DOHH2 (cell line): ENCODE data around the gene SLC12A3.

ENCODE experiments used
- H3F3A ChIP-seq: fragments of 200-600 bp; sonication (generic), shearing (Covaris generic); 2 replicates; pipeline ENCODE4 v1.6.0; 2016; ENCODE audit warnings: antibody characterized with exemption, mild to moderate bottlenecking; ENCODE audit not compliant: control insufficient read depth, insufficient read depth
- H3K27ac ChIP-seq: fragments of 200-600 bp; sonication (generic); 2 replicates; pipeline ENCODE4 v1.5.1; 2014; ENCODE audit warnings: low read depth, mild to moderate bottlenecking, low read length, moderate library complexity
- H3K27me3 ChIP-seq: fragments of 200-600 bp; sonication (generic); 2 replicates; pipeline ENCODE4 v1.6.1; 2014; ENCODE audit warnings: mild to moderate bottlenecking, low read length, mixed read lengths; ENCODE audit not compliant: control insufficient read depth
- H3K36me3 ChIP-seq: fragments of 200-600 bp; sonication (generic); 2 replicates; pipeline ENCODE4 v1.6.1; 2014; ENCODE audit warnings: mild to moderate bottlenecking, low read length, moderate library complexity, mixed read lengths; ENCODE audit not compliant: control insufficient read depth
- H3K4me1 ChIP-seq: fragments of 200-600 bp; sonication (generic); 2 replicates; pipeline ENCODE4 v1.6.1; 2014; ENCODE audit warnings: mild to moderate bottlenecking, low read length, mixed read lengths; ENCODE audit not compliant: control insufficient read depth
- H3K4me2 ChIP-seq: fragments of 200-600 bp; sonication (generic); 2 replicates; pipeline ENCODE4 v1.6.0; 2014; ENCODE audit warnings: mild to moderate bottlenecking, low read length, moderate library complexity
- H3K4me3 ChIP-seq: fragments of 200-600 bp; sonication (generic); 2 replicates; pipeline ENCODE4 v1.5.1; 2014; ENCODE audit warnings: mild to moderate bottlenecking, low read length, mixed read lengths
- H3K79me2 ChIP-seq: fragments of 200-600 bp; sonication (generic); 2 replicates; pipeline ENCODE4 v1.6.1; 2014; ENCODE audit warnings: mild to moderate bottlenecking, low read length, mixed read lengths; ENCODE audit not compliant: control insufficient read depth
- H3K9me2 ChIP-seq: fragments of 200-600 bp; sonication (generic); replicated peaks from 2 replicates; pipeline ENCODE4 v1.6.1; 2014; ENCODE audit warnings: mild to moderate bottlenecking, low read length, mixed read lengths; ENCODE audit not compliant: control insufficient read depth
- H3K9me3 ChIP-seq: fragments of 200-600 bp; sonication (generic); 2 replicates; pipeline ENCODE4 v1.6.1; 2014; ENCODE audit warnings: antibody characterized with exemption, low read length, mixed read lengths; ENCODE audit not compliant: control insufficient read depth, insufficient read depth
- H4K20me1 ChIP-seq: fragments of 200-600 bp; sonication (generic); 2 replicates; pipeline ENCODE4 v1.6.0; 2014; ENCODE audit warnings: low read depth, mild to moderate bottlenecking, antibody characterized with exemption, low read length, moderate library complexity; ENCODE audit not compliant: control insufficient read depth, insufficient read depth
- CTCF ChIP-seq: fragments of 200-600 bp; sonication (generic); IDR thresholded peaks from one replicate; pipeline ENCODE4 v1.5.1; 2014; ENCODE audit warnings: antibody characterized with exemption, mild to moderate bottlenecking, low read depth, low read length; ENCODE audit not compliant: poor library complexity, severe bottlenecking
- EZH2phosphoT487 ChIP-seq: fragments of 200-600 bp; sonication (generic); IDR thresholded peaks from 2 replicates; pipeline ENCODE4 v1.6.1; 2017; ENCODE audit warnings: borderline replicate concordance, mild to moderate bottlenecking, antibody characterized with exemption, low read length, moderate library complexity, mixed read lengths

SLC12A3 gene

DNA sequence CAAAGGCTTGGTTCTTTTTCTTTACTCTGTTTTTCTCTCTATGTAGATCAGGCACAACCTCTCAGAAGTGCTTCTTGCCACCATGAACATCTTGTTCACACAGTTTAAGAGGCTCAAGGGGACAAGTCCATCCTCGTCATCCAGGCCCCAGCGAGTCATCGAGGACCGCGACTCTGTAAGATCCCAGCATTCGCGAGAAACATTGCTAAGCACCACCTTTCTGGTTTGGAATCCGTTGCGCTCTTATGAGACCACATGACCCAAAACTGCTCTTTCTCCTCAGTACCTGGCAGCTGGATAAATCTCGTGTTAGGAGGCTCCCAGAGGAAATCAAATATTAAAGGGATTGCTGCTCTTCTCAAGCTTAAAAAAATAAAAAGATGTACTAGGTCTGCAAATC is 23.3 kb upstream of the SLC12A3 start:
- H3K36me3 ChIP-seq, result peaks cover 66% of the 10 kb centered on the region
- no peak overlapping the region for H3K4me3 ChIP-seq
- TF ChIP-seq EZH2phosphoT487 (no peak), CTCF (no peak)

GRCh38 chr16:56842133-56842532 is 22.9 kb upstream of the SLC12A3 start:
- H3K4me2 ChIP-seq, result no peak overlapping the region
- H3K27me3 ChIP-seq, result no peaks in the 10 kb centered on the region
- H4K20me1 ChIP-seq, result no peaks in the 10 kb centered on the region
- no peak overlapping the region for H3K27ac ChIP-seq
- no peak overlapping the region for H3K4me3 ChIP-seq
- H3K9me2 ChIP-seq, result no peaks in the 10 kb centered on the region
- H3K36me3 ChIP-seq, result peaks cover 61% of the 10 kb centered on the region
- no peaks in the 10 kb centered on the region; the same call in 1 of the 2 replicates for H3K4me1 ChIP-seq
- no peaks in the 10 kb centered on the region for H3F3A ChIP-seq
- H3K9me3 ChIP-seq, result no peaks in the 10 kb centered on the region
- H3K79me2 ChIP-seq, result no peaks in the 10 kb centered on the region
- TF ChIP-seq CTCF, result no peak
- TF ChIP-seq EZH2phosphoT487, result no peak

More for the DNA sequence above, 23.3 kb upstream of the SLC12A3 start:
- H3K4me1 ChIP-seq, result no peaks in the 10 kb centered on the region
- no peaks in the 10 kb centered on the region for H3K79me2 ChIP-seq
- no peak overlapping the region for H3K27ac ChIP-seq
- H3F3A ChIP-seq, result no peaks in the 10 kb centered on the region
- no peaks in the 10 kb centered on the region for H3K9me2 ChIP-seq
- H3K4me2 ChIP-seq, result no peak overlapping the region
- no peaks in the 10 kb centered on the region for H3K9me3 ChIP-seq
- no peaks in the 10 kb centered on the region for H4K20me1 ChIP-seq
- H3K27me3 ChIP-seq, result no peaks in the 10 kb centered on the region

GRCh38 chr16:56844056-56844455 is 21.0 kb upstream of the SLC12A3 start:
- H3K4me2 ChIP-seq, result no peak overlapping the region
- H3K4me3 ChIP-seq, result no peak overlapping the region
- H3K4me1 ChIP-seq, result peaks cover 12% of the 10 kb centered on the region
- no peaks in the 10 kb centered on the region for H3K9me3 ChIP-seq
- H3K79me2 ChIP-seq, result no peaks in the 10 kb centered on the region
- H4K20me1 ChIP-seq, result no peaks in the 10 kb centered on the region
- 0 out of 2 replicates have a peak, but pooled peaks cover 7% of the 10 kb centered on the region for H3F3A ChIP-seq
- H3K36me3 ChIP-seq, result peaks cover 46% of the 10 kb centered on the region
- no peak overlapping the region for H3K27ac ChIP-seq
- H3K9me2 ChIP-seq, result no peaks in the 10 kb centered on the region
- H3K27me3 ChIP-seq, result no peaks in the 10 kb centered on the region
- no peak for TF ChIP-seq CTCF
- TF ChIP-seq EZH2phosphoT487, result no peak
